ENCODE data around the gene PROZ.

GRCh38 chr13:113157929-113158747 lies at the start of gene PROZ:
- TF ChIP-seq POLR2AphosphoS5 (IDR thresholded peaks at IDR 0.05) (no peak), CTCF (IDR thresholded peaks at IDR 0.05) (no peak), POLR2A (IDR thresholded peaks at IDR 0.05) (no peak)
